NCI-H1436 treated with DMSO at 0.1 percent for 48 hours (cell line): Measurements from ENCODE around the gene NBPF1.
"Not testable (repeated sequence)": the region's sequence is repeated elsewhere in the genome, so short reads cannot be mapped to it uniquely, and the experiment has no call there.

Experiments
- DNase-seq: peaks from one replicate; lab custom pipeline; 2025; lab: John Stamatoyannopoulos, UW

Gene NBPF1

GRCh38 chr1:16512624-16513411, 100.5 kb downstream of the NBPF1 start:
- not testable (repeated sequence) for DNase-seq
